CD4-positive, alpha-beta T cell (primary cell): ENCODE measurements around the gene AGXT2. TPM values are rescaled to one million over a fixed set of nuclear protein-coding genes. Genes with fewer than 3 reads are reported as not detected.

Experiments
- ATAC-seq: fragments of 200-7000 bp; cut with Tn5 transposase; one replicate; pipeline ENCODE4 v1.10.0; 2022; ENCODE audit warnings: mild to moderate bottlenecking; ENCODE audit not compliant: poor library complexity
- CTCF ChIA-PET: fragments of 350-600 bp; sonication (Branson Sonifier 250); formaldehyde crosslinking; loops from one replicate; lab custom pipeline; 2021; ENCODE audit warnings: antibody characterized with exemption, inconsistent platforms; lab: Charles Lee
- POLR2A ChIA-PET: fragments of 350-600 bp; sonication (Branson Sonifier 250); formaldehyde crosslinking; loops from one replicate; lab custom pipeline; 2021; ENCODE audit warnings: antibody characterized with exemption, inconsistent platforms; lab: Charles Lee
- DNase-seq, 14 experiments: peaks; one replicate each; pipeline ENCODE4 v3.0.0-alpha.2; 2013 to 2020; ENCODE audit warnings: mixed read lengths in 2 of 14
- H3K27ac ChIP-seq, 2 donors: one replicate each; pipeline versions ENCODE4 v1.5.1 to v1.7.0; 2013; ENCODE audit warnings: low read length in 2 of 2, low read depth in 1 of 2, mild to moderate bottlenecking in 1 of 2
- H3K27me3 ChIP-seq, 2 experiments: 1 replicate in 1 of 2; 2 replicates in 1 of 2; pipeline versions ENCODE4 v1.6.1 to v1.7.0; 2013; ENCODE audit warnings: low read length in 2 of 2, control low read depth in 1 of 2, mild to moderate bottlenecking in 1 of 2, moderate library complexity in 1 of 2; ENCODE audit not compliant: insufficient read depth in 2 of 2, control insufficient read depth in 1 of 2
- H3K36me3 ChIP-seq: one replicate; pipeline ENCODE4 v1.6.1; 2013; ENCODE audit warnings: low read length, control low read depth; ENCODE audit not compliant: insufficient read depth
- H3K4me1 ChIP-seq: one replicate; pipeline ENCODE4 v1.6.1; 2013; ENCODE audit warnings: low read length, control low read depth; ENCODE audit not compliant: insufficient read depth
- H3K4me3 ChIP-seq: one replicate; pipeline ENCODE4 v1.5.1; 2013; ENCODE audit warnings: mild to moderate bottlenecking, low read length, moderate library complexity
- H3K9me3 ChIP-seq, 2 experiments: 1 replicate in 1 of 2; 2 replicates in 1 of 2; pipeline versions ENCODE4 v1.6.1 to v1.7.0; 2013; ENCODE audit warnings: low read length in 2 of 2, mild to moderate bottlenecking in 2 of 2, control low read depth in 1 of 2, moderate library complexity in 1 of 2; ENCODE audit not compliant: control insufficient read depth in 1 of 2, insufficient read depth in 1 of 2
- H3K27ac Mint-ChIP-seq: one replicate; pipeline ENCODE4 v1.8.0; 2020; ENCODE audit warnings: mixed read lengths
- H3K27me3 Mint-ChIP-seq: one replicate; pipeline ENCODE4 v1.8.0; 2021; ENCODE audit warnings: mixed read lengths
- H3K36me3 Mint-ChIP-seq: one replicate; pipeline ENCODE4 v1.8.0; 2021; ENCODE audit warnings: low read depth, mixed read lengths
- H3K4me1 Mint-ChIP-seq: one replicate; pipeline ENCODE4 v1.8.0; 2021; ENCODE audit warnings: low read depth, mixed read lengths
- H3K4me3 Mint-ChIP-seq: one replicate; pipeline ENCODE4 v1.8.0; 2020; ENCODE audit warnings: mild to moderate bottlenecking, mixed read lengths
- H3K9me3 Mint-ChIP-seq: one replicate; pipeline ENCODE4 v1.8.0; 2020; ENCODE audit warnings: mixed read lengths
- CTCF ChIP-seq: fragments of 200-600 bp; IDR thresholded peaks from one replicate; pipeline ENCODE4 v1.8.0; 2022; ENCODE audit warnings: antibody characterized with exemption, mild to moderate bottlenecking
- intact Hi-C, 2 experiments: fragments of 100-400 bp; cut with DNase I in 1 of 2; cut with micrococcal nuclease in 1 of 2; formaldehyde crosslinking; loops; one replicate each; pipeline versions ENCODE4 v1.15.1 to v1.9.0; 2023 to 2025; cut with DNase I, micrococcal nuclease
- total RNA-seq, 174 experiments: library from RNA in 2 of 174; stranded (reverse) in 2 of 174; gene quantifications; one replicate each; pipeline ENCODE4 v1.2.3 and lab custom pipeline; 2021 to 2026

Gene AGXT2
- total RNA-seq, 2 experiments from 2014 or later: not detected

GRCh38 chr5:35010676-35011075 lies 37.1 kb downstream of the AGXT2 start:
- ChIA-PET POLR2A (no interaction called here), CTCF (no interaction called here)
- Mint-ChIP-seq H3K9me3 (no peaks in the 10 kb centered on the region), H3K27me3 (peaks cover 45% of the 10 kb centered on the region), H3K4me3 (no peak overlapping the region), H3K4me1 (no peaks in the 10 kb centered on the region), H3K36me3 (no peaks in the 10 kb centered on the region), H3K27ac (no peak overlapping the region)
- Histone ChIP-seq H3K9me3 (no peaks in the 10 kb centered on the region), H3K27ac (no peak overlapping the region), H3K27me3 (peaks cover 7 to 13% of the 10 kb centered on the region in 2 experiments), H3K4me3 (no peak overlapping the region), H3K4me1 (no peaks in the 10 kb centered on the region), H3K36me3 (no peaks in the 10 kb centered on the region)
- DNase-seq (no peak), ATAC-seq (no peak)
- intact Hi-C loops: no loop called here
- no peak for TF ChIP-seq CTCF

- no peak overlapping the region for H3K4me3 ChIP-seq
- H3K9me3 ChIP-seq: no peaks in the 10 kb centered on the region
- ChIA-PET POLR2A (no interaction called here), CTCF (no interaction called here)
- no peak for DNase-seq
- no peaks in the 10 kb centered on the region for H3K36me3 Mint-ChIP-seq
- no peak overlapping the region for H3K4me3 Mint-ChIP-seq
- no peaks in the 10 kb centered on the region for H3K4me1 Mint-ChIP-seq
- intact Hi-C loops: no loop called here
- no peaks in the 10 kb centered on the region for H3K36me3 ChIP-seq
- TF ChIP-seq CTCF: no peak
- peaks cover 41% of the 10 kb centered on the region for H3K27me3 Mint-ChIP-seq
- peaks cover 7% of the 10 kb centered on the region in 2 experiments for H3K27me3 ChIP-seq
- H3K4me1 ChIP-seq: no peaks in the 10 kb centered on the region
- no peaks in the 10 kb centered on the region for H3K9me3 Mint-ChIP-seq
- no peak overlapping the region for H3K27ac ChIP-seq
- no peak for ATAC-seq
- no peak overlapping the region for H3K27ac Mint-ChIP-seq
Measured at GRCh38 chr5:35009657-35010056, 38.1 kb downstream of the AGXT2 start.

- TF ChIP-seq CTCF: no peak
- H3K4me3 ChIP-seq: no peak overlapping the region
- ChIA-PET CTCF (no interaction called here), POLR2A (no interaction called here)
- Mint-ChIP-seq H3K9me3 (no peaks in the 10 kb centered on the region), H3K4me3 (no peak overlapping the region), H3K27me3 (peaks cover 43% of the 10 kb centered on the region), H3K4me1 (no peaks in the 10 kb centered on the region), H3K27ac (no peak overlapping the region), H3K36me3 (no peaks in the 10 kb centered on the region)
- peaks cover 7% of the 10 kb centered on the region in 2 experiments for H3K27me3 ChIP-seq
- ATAC-seq: no peak
- intact Hi-C loops: no loop called here
- H3K36me3 ChIP-seq: no peaks in the 10 kb centered on the region
- no peaks in the 10 kb centered on the region for H3K9me3 ChIP-seq
- no peak for DNase-seq
- no peaks in the 10 kb centered on the region for H3K4me1 ChIP-seq
- no peak overlapping the region for H3K27ac ChIP-seq
Measured at GRCh38 chr5:35009019-35009418, 38.7 kb downstream of the AGXT2 start.
